Glutamatergic neuron (in vitro differentiated cells): ENCODE results near the gene CCDC87. TPM values are rescaled to one million over a fixed set of nuclear protein-coding genes. Genes with fewer than 3 reads are reported as not detected.

Experiments
- DNase-seq: peaks from one replicate; pipeline ENCODE4 v3.0.0; 2022
- H3K27ac Mint-ChIP-seq: one replicate; pipeline ENCODE4 v1.8.0; 2020; ENCODE audit warnings: mild to moderate bottlenecking, mixed read lengths, inconsistent platforms; ENCODE audit not compliant: unreplicated experiment
- H3K27me3 Mint-ChIP-seq: one replicate; pipeline ENCODE4 v1.8.0; 2020; ENCODE audit warnings: mild to moderate bottlenecking, moderate library complexity, mixed read lengths, inconsistent platforms; ENCODE audit not compliant: unreplicated experiment
- H3K36me3 Mint-ChIP-seq: one replicate; pipeline ENCODE4 v1.8.0; 2020; ENCODE audit warnings: mild to moderate bottlenecking, mixed read lengths, inconsistent platforms; ENCODE audit not compliant: unreplicated experiment
- H3K4me1 Mint-ChIP-seq: one replicate; pipeline ENCODE4 v1.8.0; 2020; ENCODE audit warnings: mild to moderate bottlenecking, low read depth, mixed read lengths, inconsistent platforms; ENCODE audit not compliant: unreplicated experiment
- H3K4me3 Mint-ChIP-seq: one replicate; pipeline ENCODE4 v1.8.0; 2020; ENCODE audit warnings: mild to moderate bottlenecking, mixed read lengths, inconsistent platforms; ENCODE audit not compliant: unreplicated experiment
- H3K9me3 Mint-ChIP-seq: one replicate; pipeline ENCODE4 v1.8.0; 2020; ENCODE audit warnings: mild to moderate bottlenecking, moderate library complexity, mixed read lengths, inconsistent platforms; ENCODE audit not compliant: unreplicated experiment
- total RNA-seq: library from RNA; stranded (reverse); fragmentation: NEBNext Ultra II Directional; extraction: Animal tissue kit (Norgen Biotek cat#: 25700); gene quantifications from one replicate; pipeline ENCODE4 v1.2.1, GENCODE V29; 2021; ENCODE audit not compliant: unreplicated experiment
- TF ChIP-seq, protein P1 (sequence below): fragments of 200-600 bp; sonication (generic); IDR thresholded peaks from one replicate; pipeline ENCODE4 v1.5.0; 2021; ENCODE audit not compliant: partially characterized antibody, unreplicated experiment

The CCDC87 gene
- total RNA-seq, 1 donor from 2014 or later, result 0.51 TPM

DNA sequence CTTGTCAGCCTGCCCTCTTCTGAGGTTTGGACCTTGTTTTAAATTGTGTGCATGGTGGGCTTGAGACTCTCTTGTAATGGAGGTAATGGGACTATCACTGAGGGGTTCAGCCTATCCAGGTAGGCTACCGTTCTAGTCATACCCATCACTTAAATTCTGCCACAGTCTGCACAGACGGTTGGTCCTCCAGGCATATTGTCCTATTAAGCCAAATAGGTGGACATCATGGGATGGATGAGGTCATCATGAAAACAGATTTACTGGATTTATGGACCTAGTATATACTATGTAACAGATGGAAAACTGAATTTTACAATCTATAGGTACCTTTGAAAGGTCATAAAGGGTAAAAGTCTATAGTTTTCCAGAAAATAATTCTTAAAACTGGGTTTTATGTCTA is 36.5 kb upstream of the CCDC87 start:
- H3K9me3 Mint-ChIP-seq, result peaks cover 6% of the 10 kb centered on the region
- TF ChIP-seq, protein P1, sequence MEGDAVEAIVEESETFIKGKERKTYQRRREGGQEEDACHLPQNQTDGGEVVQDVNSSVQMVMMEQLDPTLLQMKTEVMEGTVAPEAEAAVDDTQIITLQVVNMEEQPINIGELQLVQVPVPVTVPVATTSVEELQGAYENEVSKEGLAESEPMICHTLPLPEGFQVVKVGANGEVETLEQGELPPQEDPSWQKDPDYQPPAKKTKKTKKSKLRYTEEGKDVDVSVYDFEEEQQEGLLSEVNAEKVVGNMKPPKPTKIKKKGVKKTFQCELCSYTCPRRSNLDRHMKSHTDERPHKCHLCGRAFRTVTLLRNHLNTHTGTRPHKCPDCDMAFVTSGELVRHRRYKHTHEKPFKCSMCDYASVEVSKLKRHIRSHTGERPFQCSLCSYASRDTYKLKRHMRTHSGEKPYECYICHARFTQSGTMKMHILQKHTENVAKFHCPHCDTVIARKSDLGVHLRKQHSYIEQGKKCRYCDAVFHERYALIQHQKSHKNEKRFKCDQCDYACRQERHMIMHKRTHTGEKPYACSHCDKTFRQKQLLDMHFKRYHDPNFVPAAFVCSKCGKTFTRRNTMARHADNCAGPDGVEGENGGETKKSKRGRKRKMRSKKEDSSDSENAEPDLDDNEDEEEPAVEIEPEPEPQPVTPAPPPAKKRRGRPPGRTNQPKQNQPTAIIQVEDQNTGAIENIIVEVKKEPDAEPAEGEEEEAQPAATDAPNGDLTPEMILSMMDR, result no peak
- H3K4me1 Mint-ChIP-seq, result peaks cover 16% of the 10 kb centered on the region

DNA sequence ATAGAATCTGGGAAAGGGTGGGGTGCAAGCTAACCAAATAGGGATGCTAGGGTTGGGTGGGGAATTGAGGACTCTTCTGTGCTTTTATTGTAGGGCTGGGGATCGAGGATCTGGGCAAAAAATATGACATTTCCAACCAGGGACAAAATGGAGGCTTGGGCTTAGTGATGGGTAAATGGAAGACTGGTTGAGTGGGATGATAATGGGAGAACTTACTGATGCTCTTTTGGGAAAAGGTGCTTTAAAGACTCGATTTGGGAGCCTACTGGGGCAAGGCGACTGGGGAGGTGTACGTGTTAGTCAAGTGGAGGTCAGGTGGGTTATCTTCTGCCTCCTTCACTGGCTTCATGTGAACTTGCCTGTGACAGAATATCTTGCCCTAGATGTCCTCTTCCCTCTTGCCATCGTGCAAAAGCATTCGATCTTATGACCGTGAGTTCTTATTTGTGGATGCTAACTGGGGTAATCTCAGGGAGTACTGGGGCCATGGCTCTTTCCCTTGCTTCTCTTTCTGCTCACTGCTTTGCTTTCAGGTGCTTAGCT is 35.3 kb upstream of the CCDC87 start:
- peaks cover 5% of the 10 kb centered on the region for H3K36me3 Mint-ChIP-seq
- peak overlapping the region; percentile 35 for H3K27ac Mint-ChIP-seq
- peaks cover 5% of the 10 kb centered on the region for H3K27me3 Mint-ChIP-seq
- peaks cover 8% of the 10 kb centered on the region for H3K9me3 Mint-ChIP-seq
- H3K4me3 Mint-ChIP-seq, result peak overlapping the region; percentile 5
- no peak for DNase-seq
- peaks cover 26% of the 10 kb centered on the region for H3K4me1 Mint-ChIP-seq
- TF ChIP-seq, protein P1, result no peak

More for the DNA sequence above, 36.5 kb upstream of the CCDC87 start:
- Mint-ChIP-seq H3K36me3 (no peaks in the 10 kb centered on the region), H3K27me3 (peaks cover 1% of the 10 kb centered on the region), H3K4me3 (no peak overlapping the region), H3K27ac (no peak overlapping the region)
- no peak for DNase-seq

DNA sequence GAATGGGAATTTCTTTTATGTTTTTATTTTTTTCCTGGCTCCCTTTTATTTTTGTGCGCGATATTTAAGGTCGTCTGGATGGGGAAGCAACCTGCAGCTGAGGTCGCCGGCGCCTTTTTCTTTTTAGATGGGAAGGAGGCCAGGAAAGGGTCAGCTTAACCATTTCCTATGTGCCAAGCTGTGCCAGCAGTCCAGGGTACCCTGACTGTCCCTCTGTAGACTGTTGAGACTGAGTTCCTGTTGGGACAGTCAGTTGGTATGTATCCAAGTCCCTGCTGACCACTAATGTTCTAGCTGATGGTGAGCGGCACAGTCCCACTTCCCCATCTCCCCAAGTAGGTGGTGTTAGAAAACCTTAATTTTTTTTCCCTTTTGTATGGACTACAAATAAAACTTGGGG is 34.1 kb upstream of the CCDC87 start:
- TF ChIP-seq, protein P1, result no peak
- H3K4me1 Mint-ChIP-seq, result peaks cover 34% of the 10 kb centered on the region
- peaks cover 8% of the 10 kb centered on the region for H3K9me3 Mint-ChIP-seq
- H3K36me3 Mint-ChIP-seq, result peaks cover 5% of the 10 kb centered on the region
- H3K27me3 Mint-ChIP-seq, result peaks cover 5% of the 10 kb centered on the region
- no peak for DNase-seq
- H3K4me3 Mint-ChIP-seq, result no peak overlapping the region
- H3K27ac Mint-ChIP-seq, result no peak overlapping the region

DNA sequence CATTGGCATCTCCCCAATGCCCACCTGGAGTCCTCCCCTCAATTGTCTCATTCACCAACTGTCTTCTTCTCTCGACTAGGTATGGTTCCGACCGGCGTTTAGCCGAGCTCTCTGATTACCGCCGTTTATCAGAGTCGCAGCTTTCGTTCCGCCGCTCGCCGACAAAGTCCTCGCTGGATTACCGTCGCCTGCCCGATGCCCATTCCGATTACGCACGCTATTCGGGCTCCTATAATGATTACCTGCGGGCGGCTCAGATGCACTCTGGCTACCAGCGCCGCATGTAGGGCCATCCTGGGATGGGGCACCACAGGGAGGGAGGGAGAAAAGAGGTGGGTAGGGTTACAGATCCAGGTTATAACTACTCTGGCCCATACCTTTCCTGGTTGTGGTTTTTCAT is 33.5 kb upstream of the CCDC87 start:
- Mint-ChIP-seq H3K4me1 (peaks cover 34% of the 10 kb centered on the region), H3K4me3 (peak overlapping the region; percentile 42), H3K9me3 (peaks cover 8% of the 10 kb centered on the region), H3K27ac (peak overlapping the region; percentile 76), H3K27me3 (peaks cover 5% of the 10 kb centered on the region), H3K36me3 (peaks cover 5% of the 10 kb centered on the region)
- DNase-seq, result no peak
- TF ChIP-seq, protein P1, result no peak

DNA sequence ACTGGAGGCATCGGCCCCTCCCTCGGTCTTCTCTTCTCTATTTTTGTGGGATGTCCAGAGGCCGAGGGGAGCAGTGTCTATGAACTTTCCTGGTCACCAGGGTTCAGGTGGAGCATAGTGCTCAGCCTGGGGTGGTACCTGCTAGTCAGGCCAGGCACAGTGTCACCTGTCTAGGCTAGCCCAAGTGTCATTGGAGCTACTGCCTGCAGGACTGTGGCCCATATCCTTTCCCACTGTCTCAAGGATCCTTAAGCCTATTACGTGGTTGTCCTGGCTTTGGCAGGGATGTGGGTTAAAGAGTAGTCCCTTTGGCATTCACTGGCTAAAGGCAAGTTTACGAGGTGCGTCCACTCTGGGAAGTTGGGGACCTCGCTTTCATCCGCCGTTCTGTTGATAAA is 32.9 kb upstream of the CCDC87 start:
- H3K36me3 Mint-ChIP-seq, result peaks cover 5% of the 10 kb centered on the region
- H3K4me3 Mint-ChIP-seq, result no peak overlapping the region
- H3K27me3 Mint-ChIP-seq, result peaks cover 5% of the 10 kb centered on the region
- DNase-seq, result no peak
- peaks cover 34% of the 10 kb centered on the region for H3K4me1 Mint-ChIP-seq
- TF ChIP-seq, protein P1, result no peak
- peak overlapping the region; percentile 97 for H3K27ac Mint-ChIP-seq
- peaks cover 8% of the 10 kb centered on the region for H3K9me3 Mint-ChIP-seq
